K562 (cell line): ENCODE data around the gene SUOX. TPM values are rescaled to one million over a fixed set of nuclear protein-coding genes. Genes with fewer than 3 reads are reported as not detected.
A peak's percentile ranks its signal among the peaks of the same experiment; 100 is the strongest.

ENCODE experiments used
- ATAC-seq: fragments of 200-7000 bp; cut with Tn5 transposase; 3 replicates; pipeline ENCODE4 v1.9.1; 2020; ENCODE audit warnings: moderate library complexity
- BruUV-seq: library from RNA; stranded (reverse); fragments of 400-500 nt; replicated peaks from 2 replicates; lab custom pipeline; 2021; lab: Mats Ljungman, UMichigan
- CTCF ChIA-PET: fragments of 300-600 bp; formaldehyde crosslinking; extraction: SDS; loops from one replicate; lab custom pipeline; 2021; ENCODE audit warnings: low intra/inter-chr PET ratio; lab: Yijun Ruan, JAX
- POLR2A ChIA-PET: fragments of 300-600, 350-650 bp; sonication (Branson Sonifier 250); formaldehyde crosslinking; extraction: SDS; loops from one replicate; lab custom pipeline; 2021; ENCODE audit warnings: antibody characterized with exemption, inconsistent platforms; lab: Yijun Ruan, JAX
- DNase-seq, 4 experiments: peaks; one replicate each; pipeline versions ENCODE4 v3.0.0 to v3.0.0-alpha.2; 2011 to 2018; ENCODE audit warnings: low spot score in 3 of 4, mixed read lengths in 3 of 4; ENCODE audit errors: extremely low read depth in 1 of 4
- FAIRE-seq: peaks from 2 replicates; lab custom pipeline; 2011; peaks lifted over from hg19 to GRCh38; lab: Jason Lieb, UNC
- H2AFZ ChIP-seq: 2 replicates; pipeline ENCODE4 v1.6.0; 2011; ENCODE audit warnings: low read depth, low read length, control low read depth, inconsistent platforms
- H3K27ac ChIP-seq: fragments of 200-600 bp; 3 replicates; pipeline ENCODE4 v1.8.0; 2011; ENCODE audit warnings: low read depth, mild to moderate bottlenecking, control low read depth, inconsistent platforms, low read length, moderate library complexity, mixed read lengths; ENCODE audit errors: extremely low read depth
- H3K27me3 ChIP-seq, 2 experiments: fragments of 300-600 bp in 1 of 2; 2 replicates in 1 of 2; 3 replicates in 1 of 2; pipeline versions ENCODE4 v1.6.0 to v1.8.0; 2011; ENCODE audit warnings: inconsistent platforms in 2 of 2, low read length in 2 of 2, mild to moderate bottlenecking in 1 of 2, mixed read lengths in 1 of 2, moderate library complexity in 1 of 2; ENCODE audit not compliant: control insufficient read depth in 2 of 2, insufficient read depth in 2 of 2
- H3K36me3 ChIP-seq: fragments of 300-600 bp; 3 replicates; pipeline ENCODE4 v1.8.0; 2011; ENCODE audit warnings: mild to moderate bottlenecking, low read length, inconsistent platforms; ENCODE audit not compliant: control insufficient read depth, insufficient read depth
- H3K4me1 ChIP-seq, 2 experiments: fragments of 200-600 bp in 1 of 2; replicated peaks in 1 of 2; 2 replicates in 1 of 2; 3 replicates in 1 of 2; pipeline versions ENCODE4 v1.5.1 to v1.8.0; 2011; ENCODE audit warnings: inconsistent platforms in 2 of 2, low read length in 2 of 2, mild to moderate bottlenecking in 1 of 2, mixed read lengths in 1 of 2, moderate library complexity in 1 of 2; ENCODE audit not compliant: control insufficient read depth in 2 of 2, insufficient read depth in 2 of 2
- H3K4me2 ChIP-seq: 2 replicates; pipeline ENCODE4 v1.6.1; 2011; ENCODE audit warnings: low read length, control low read depth, inconsistent platforms, mixed read lengths; ENCODE audit not compliant: insufficient read depth
- H3K4me3 ChIP-seq: fragments of 200-600 bp; sonication (generic), shearing (Covaris generic); 2 replicates; pipeline ENCODE4 v1.5.1; 2016; ENCODE audit warnings: control low read depth, inconsistent platforms
- H3K79me2 ChIP-seq: fragments of 200-600 bp; 3 replicates; pipeline ENCODE4 v1.8.0; 2011; ENCODE audit warnings: low read length, inconsistent platforms; ENCODE audit not compliant: control insufficient read depth, insufficient read depth
- H3K9ac ChIP-seq, 2 experiments: 2 replicates each; pipeline versions ENCODE4 v1.6.0 to v1.6.1; 2011; ENCODE audit warnings: low read depth in 2 of 2, low read length in 2 of 2, control low read depth in 1 of 2, inconsistent platforms in 1 of 2, mild to moderate bottlenecking in 1 of 2, mixed read lengths in 1 of 2; ENCODE audit not compliant: insufficient read depth in 1 of 2
- H3K9me1 ChIP-seq: one replicate; pipeline ENCODE4 v1.6.0; 2011; ENCODE audit warnings: inconsistent platforms, mild to moderate bottlenecking, low read length, moderate library complexity; ENCODE audit not compliant: control insufficient read depth, insufficient read depth
- H3K9me3 ChIP-seq: replicated peaks from 2 replicates; pipeline ENCODE4 v1.5.1; 2011; ENCODE audit warnings: low read depth, low read length, inconsistent platforms; ENCODE audit not compliant: control insufficient read depth, insufficient read depth
- H4K20me1 ChIP-seq: replicated peaks from 2 replicates; pipeline ENCODE4 v1.6.1; 2011; ENCODE audit warnings: low read length, inconsistent platforms, mixed read lengths; ENCODE audit not compliant: control insufficient read depth, insufficient read depth
- ADNP ChIP-seq: fragments of 200-800 bp; sonication (Bioruptor generic); IDR thresholded peaks from 2 replicates; pipeline ENCODE4 v1.6.1; 2016; ENCODE audit warnings: missing genetic modification characterization, missing compliant biosample characterization
- ARHGAP35 ChIP-seq: fragments of 450-650 bp; IDR thresholded peaks from 2 replicates; pipeline ENCODE4 v1.6.1; 2018; ENCODE audit not compliant: partially characterized antibody
- JUN ChIP-seq, 2 experiments: sonication (generic) in 1 of 2; formaldehyde crosslinking in 1 of 2; IDR thresholded peaks; 2 replicates each; pipeline versions ENCODE4 v1.6.1 to v1.8.0; 2012 to 2022; ENCODE audit warnings: borderline replicate concordance in 2 of 2, mild to moderate bottlenecking in 2 of 2, improper control_type of control experiment in 1 of 2, low read depth in 1 of 2, low read length in 1 of 2, missing genetic modification reagents in 1 of 2
- KDM4B ChIP-seq, 2 experiments: fragments of 450-650 bp in 1 of 2; sonication (generic) in 1 of 2; IDR thresholded peaks; 2 replicates each; pipeline ENCODE4 v1.6.1; 2016 to 2017; ENCODE audit warnings: borderline replicate concordance in 2 of 2, antibody characterized with exemption in 1 of 2, low read depth in 1 of 2, mild to moderate bottlenecking in 1 of 2
- NCOA6 ChIP-seq: fragments of 450-650 bp; IDR thresholded peaks from 2 replicates; pipeline ENCODE4 v1.6.1; 2017; ENCODE audit warnings: mild to moderate bottlenecking
- PCBP1 ChIP-seq: fragments of 200-400 bp; formaldehyde crosslinking; IDR thresholded peaks from 2 replicates; pipeline ENCODE4 v1.6.1; 2018; ENCODE audit warnings: mild to moderate bottlenecking, low read depth, low read length; ENCODE audit not compliant: poor library complexity, severe bottlenecking
- ZNF561 ChIP-seq: fragments of 450-650 bp; formaldehyde crosslinking; conservative IDR thresholded peaks from 2 replicates; pipeline ENCODE4 v1.4.0; 2020; ENCODE audit warnings: mild to moderate bottlenecking, moderate library complexity
- WGBS: fragments of 100-300 bp; shearing (Covaris generic); methylation state at CpG from one replicate; pipeline ENCODE4 v1.1.6; 2016; ENCODE audit warnings: low coverage, mixed read lengths; ENCODE audit not compliant: insufficient coverage; ENCODE audit errors: missing lambda C conversion rate; 5-methylcytosine and 5-hydroxymethylcytosine counted together
- in situ Hi-C: fragments of 300-500 bp; cut with MboI; formaldehyde crosslinking; loops from 4 replicates; pipeline ENCODE4 v1.15.0; 2018; ENCODE audit warnings: inconsistent platforms, mixed read lengths
- intact Hi-C: fragments of 100-400 bp; cut with micrococcal nuclease; formaldehyde crosslinking; loops from 2 replicates; pipeline ENCODE4 v1.14.2; 2022
- polyA plus RNA-seq, 8 experiments: library from polyadenylated mRNA; depleted of rRNA in 4 of 8; stranded (reverse) in 5 of 8; unstranded in 3 of 8; fragments of >200 nt; fragmentation: Nextera tagmentation in 2 of 8; fragmentation: Illumina TruSeq in 1 of 8; extraction: Ambion mirVana in 2 of 8; extraction: Trizol in 1 of 8; gene quantifications; 2 replicates each; pipeline versions ENCODE4 v1.2.1 to v1.2.3, GENCODE V29; 2011 to 2014; ENCODE audit warnings: inconsistent platforms in 1 of 8, missing spikeins in 1 of 8
- total RNA-seq, 7 experiments: library from RNA; depleted of rRNA in 6 of 7; stranded (reverse); fragments of >200 nt in 6 of 7; fragmentation: Illumina TruSeq in 2 of 7; extraction: Trizol in 2 of 7; gene quantifications; 2 replicates each; pipeline versions ENCODE4 v1.2.1 to v1.2.3, GENCODE V29; 2011 to 2021; ENCODE audit warnings: low replicate concordance in 1 of 7
- TF ChIP-seq, protein P1 (sequence below): sonication (generic); formaldehyde crosslinking; IDR thresholded peaks from 2 replicates; pipeline ENCODE4 v1.9.0; 2022; ENCODE audit warnings: mild to moderate bottlenecking, missing genetic modification reagents
- TF ChIP-seq, protein P2 (sequence below): fragments of 250-450 bp; sonication (Bioruptor Pico); IDR thresholded peaks from 2 replicates; pipeline ENCODE4 v1.4.0; 2020; ENCODE audit warnings: mild to moderate bottlenecking, moderate library complexity, borderline replicate concordance

SUOX gene
- total and polyA plus RNA-seq, 9 of the 15 experiments (the other 6 are each of a cell fraction or from before 2014, with no cell fraction given): 9.2 to 39.7 (median 25.4) TPM

DNA sequence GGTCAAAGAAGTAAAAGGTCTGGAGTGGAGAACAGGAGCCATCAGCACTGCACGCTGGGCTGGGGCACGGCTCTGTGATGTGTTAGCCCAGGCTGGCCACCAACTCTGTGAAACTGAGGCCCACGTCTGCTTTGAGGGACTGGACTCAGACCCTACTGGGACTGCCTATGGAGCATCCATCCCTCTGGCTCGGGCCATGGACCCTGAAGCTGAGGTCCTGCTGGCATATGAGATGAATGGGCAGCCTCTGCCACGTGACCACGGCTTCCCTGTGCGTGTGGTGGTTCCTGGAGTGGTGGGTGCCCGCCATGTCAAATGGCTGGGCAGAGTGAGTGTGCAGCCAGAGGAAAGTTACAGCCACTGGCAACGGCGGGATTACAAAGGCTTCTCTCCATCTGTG, 7.1 kb downstream of the SUOX start:
- Histone ChIP-seq H4K20me1 (no peaks in the 10 kb centered on the region), H3K4me2 (no peak overlapping the region), H3K9me1 (no peaks in the 10 kb centered on the region), H3K36me3 (peaks cover 35% of the 10 kb centered on the region), H3K79me2 (no peaks in the 10 kb centered on the region), H3K9ac (peak overlapping the region in 1 of 2 experiments; percentile 41; a peak in 1 of 4 replicates), H3K4me3 (no peak overlapping the region), H3K9me3 (no peaks in the 10 kb centered on the region), H3K27ac (0 out of 3 replicates have a peak overlapping the region, but pooled peaks have one; percentile 8), H3K4me1 (peaks cover 17 to 40% of the 10 kb centered on the region in 2 experiments), H3K27me3 (no peaks in the 10 kb centered on the region), H2AFZ (no peak overlapping the region)
- no peak for FAIRE-seq
- DNase-seq: no peak
- intact Hi-C loops (no loop called here), in situ Hi-C loops (no loop called here)
- ChIA-PET CTCF (no interaction called here), POLR2A (no interaction called here)
- TF ChIP-seq NCOA6: no peak
- TF ChIP-seq, protein P1, sequence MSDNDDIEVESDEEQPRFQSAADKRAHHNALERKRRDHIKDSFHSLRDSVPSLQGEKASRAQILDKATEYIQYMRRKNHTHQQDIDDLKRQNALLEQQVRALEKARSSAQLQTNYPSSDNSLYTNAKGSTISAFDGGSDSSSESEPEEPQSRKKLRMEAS: peak; percentile 47; the same call in 1 of the 2 replicates
- ATAC-seq: no peak
- BruUV-seq: no TSS peak
- 91% methylated on average over 10 of the region's 10 CpGs for WGBS

DNA sequence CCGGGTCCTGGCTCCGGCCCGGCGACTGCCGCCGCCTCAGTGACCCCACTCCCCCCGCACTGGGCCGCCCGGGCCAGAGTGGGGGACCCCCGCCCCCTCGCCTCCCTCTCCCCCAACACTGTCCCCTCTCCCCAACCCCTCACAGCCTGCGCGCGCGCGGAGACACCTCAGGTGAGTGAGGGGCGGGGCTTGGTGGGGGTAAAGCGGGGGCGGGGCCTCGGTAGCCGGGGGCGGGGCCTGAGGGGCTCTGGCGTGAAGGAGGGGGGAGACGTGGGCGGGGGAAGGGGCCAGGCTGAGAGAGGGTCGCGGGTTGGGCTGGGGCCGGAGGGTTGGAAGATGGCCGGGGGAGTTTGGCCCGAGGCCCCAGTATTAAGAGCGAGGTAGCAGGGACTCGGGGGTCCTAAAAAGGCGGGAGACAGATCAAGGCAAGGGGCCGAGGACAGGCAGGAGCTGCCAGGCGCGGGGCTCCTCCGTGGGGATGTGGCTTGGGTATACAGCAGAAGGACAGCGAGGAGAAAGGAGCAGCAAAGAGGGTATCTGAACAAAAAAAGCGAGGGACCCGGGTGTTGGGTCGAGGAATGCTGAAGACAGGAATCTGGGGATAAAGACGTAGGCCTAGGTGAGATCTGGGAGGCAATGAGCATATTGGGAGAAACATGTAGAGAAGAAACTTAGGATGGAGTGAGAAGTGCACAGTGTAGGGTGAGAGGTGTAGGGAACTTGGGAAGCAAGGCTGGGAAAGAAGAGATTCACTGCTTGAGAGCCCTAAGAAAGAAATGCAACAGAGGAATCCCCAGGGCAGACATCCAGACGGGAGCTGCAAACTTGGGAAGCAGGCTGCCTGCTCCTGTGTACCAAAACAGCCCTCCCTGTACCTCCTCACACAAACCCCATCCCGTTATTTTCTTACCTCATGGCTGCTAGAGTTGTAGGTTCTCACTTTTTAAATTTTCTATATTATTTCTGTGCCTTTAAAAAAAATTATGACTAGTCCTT, 10.8 kb downstream of the SUOX start:
- peaks cover 22% of the 10 kb centered on the region; the same call in 2 of the 3 replicates for H3K36me3 ChIP-seq
- peak overlapping the region; percentile 68 for H3K4me3 ChIP-seq
- POLR2A ChIA-PET: interaction anchor here (0.5 to 2.5 kb wide), 6 partner anchors 10 to 194 kb away, joined by 3 to 18 read pairs (median 4); partner anchors contain the start of genes IKZF4 and SUOX
- CTCF ChIA-PET: no interaction called here
- 27% methylated on average over 11 of the region's 44 CpGs for WGBS
- intact Hi-C loops (loop anchor here (1.0 kb wide), 1 partner anchor 13 kb away; the partner anchor contains the start of gene IKZF4), in situ Hi-C loops (no loop called here)
- H3K27ac ChIP-seq: peak overlapping the region; percentile 80
- H3K4me2 ChIP-seq: peak overlapping the region; percentile 79
- no peaks in the 10 kb centered on the region for H3K79me2 ChIP-seq
- FAIRE-seq (no peak), DNase-seq (peak; percentile 64 to 96 (median 92)), ATAC-seq (peak; percentile 84)
- no peaks in the 10 kb centered on the region for H4K20me1 ChIP-seq
- H3K9ac ChIP-seq: peak overlapping the region; percentile 72 to 88
- H3K27me3 ChIP-seq: no peaks in the 10 kb centered on the region
- BruUV-seq: TSS peak; percentile 27
- no peaks in the 10 kb centered on the region for H3K9me3 ChIP-seq
- peak overlapping the region; percentile 89 for H2AFZ ChIP-seq
- H3K4me1 ChIP-seq: peaks cover 27 to 33% of the 10 kb centered on the region in 2 experiments
- no peaks in the 10 kb centered on the region for H3K9me1 ChIP-seq
- TF ChIP-seq JUN (IDR thresholded peaks at IDR 0.05; ENCODE audit: borderline replicate concordance, low read depth, low read length) (no peak), JUN (CRISPR knock-in tag; IDR thresholded peaks at IDR 0.05; ENCODE audit: borderline replicate concordance) (no peak), KDM4B (IDR thresholded peaks at IDR 0.05; ENCODE audit: borderline replicate concordance in 2 of 2, low read depth in 1 of 2) (no peak; a peak in 1 of 4 replicates), ZNF561 (CRISPR knock-in tag) (no peak), ARHGAP35 (peak; percentile 9), PCBP1 (peak; percentile 82), ADNP (no peak)
- TF ChIP-seq, protein P2, sequence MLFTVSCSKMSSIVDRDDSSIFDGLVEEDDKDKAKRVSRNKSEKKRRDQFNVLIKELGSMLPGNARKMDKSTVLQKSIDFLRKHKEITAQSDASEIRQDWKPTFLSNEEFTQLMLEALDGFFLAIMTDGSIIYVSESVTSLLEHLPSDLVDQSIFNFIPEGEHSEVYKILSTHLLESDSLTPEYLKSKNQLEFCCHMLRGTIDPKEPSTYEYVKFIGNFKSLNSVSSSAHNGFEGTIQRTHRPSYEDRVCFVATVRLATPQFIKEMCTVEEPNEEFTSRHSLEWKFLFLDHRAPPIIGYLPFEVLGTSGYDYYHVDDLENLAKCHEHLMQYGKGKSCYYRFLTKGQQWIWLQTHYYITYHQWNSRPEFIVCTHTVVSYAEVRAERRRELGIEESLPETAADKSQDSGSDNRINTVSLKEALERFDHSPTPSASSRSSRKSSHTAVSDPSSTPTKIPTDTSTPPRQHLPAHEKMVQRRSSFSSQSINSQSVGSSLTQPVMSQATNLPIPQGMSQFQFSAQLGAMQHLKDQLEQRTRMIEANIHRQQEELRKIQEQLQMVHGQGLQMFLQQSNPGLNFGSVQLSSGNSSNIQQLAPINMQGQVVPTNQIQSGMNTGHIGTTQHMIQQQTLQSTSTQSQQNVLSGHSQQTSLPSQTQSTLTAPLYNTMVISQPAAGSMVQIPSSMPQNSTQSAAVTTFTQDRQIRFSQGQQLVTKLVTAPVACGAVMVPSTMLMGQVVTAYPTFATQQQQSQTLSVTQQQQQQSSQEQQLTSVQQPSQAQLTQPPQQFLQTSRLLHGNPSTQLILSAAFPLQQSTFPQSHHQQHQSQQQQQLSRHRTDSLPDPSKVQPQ (CRISPR knock-in tag): no peak
